ENCODE measurements around the gene MOAP1.
A peak's percentile ranks its signal among the peaks of the same experiment; 100 is the strongest.
"Not testable (repeated sequence)": the region's sequence is repeated elsewhere in the genome, so short reads cannot be mapped to it uniquely, and the experiment has no call there.

The MOAP1 gene

GRCh38 chr14:93183596-93184317, 940 bp downstream of the MOAP1 start:
- no peak for DNase-seq

- no peak for DNase-seq
Observed at GRCh38 chr14:93175492-93175891, 9.2 kb downstream of the MOAP1 start.

- not testable (repeated sequence) for DNase-seq
Observed at GRCh38 chr14:93174731-93175130, 10.0 kb downstream of the MOAP1 start.

GRCh38 chr14:93173943-93174395, 10.7 kb downstream of the MOAP1 start:
- DNase-seq = peak; percentile 58

GRCh38 chr14:93171376-93171775, 13.3 kb downstream of the MOAP1 start:
- peak; percentile 18 for DNase-seq

GRCh38 chr14:93170141-93170540, 14.6 kb downstream of the MOAP1 start:
- not testable (repeated sequence) for DNase-seq

- DNase-seq = not testable (repeated sequence)
Observed at GRCh38 chr14:93169619-93170018, 15.1 kb downstream of the MOAP1 start.

- DNase-seq = not testable (repeated sequence)
Observed at GRCh38 chr14:93168610-93169009, 16.1 kb downstream of the MOAP1 start.

GRCh38 chr14:93165271-93166265, 19.1 kb downstream of the MOAP1 start:
- not testable (repeated sequence) for DNase-seq

- DNase-seq = peak; percentile 77
Observed at GRCh38 chr14:93163564-93163963, 21.1 kb downstream of the MOAP1 start.

GRCh38 chr14:93161411-93161940, 23.2 kb downstream of the MOAP1 start:
- DNase-seq = no peak

- peak; percentile 45 for DNase-seq
Observed at GRCh38 chr14:93160353-93160801, 24.3 kb downstream of the MOAP1 start.

- DNase-seq = not testable (repeated sequence)
Observed at GRCh38 chr14:93159625-93160352, 24.9 kb downstream of the MOAP1 start.

GRCh38 chr14:93158349-93158748, 26.3 kb downstream of the MOAP1 start:
- DNase-seq = not testable (repeated sequence)

- DNase-seq = no peak
Observed at GRCh38 chr14:93156693-93157369, 27.9 kb downstream of the MOAP1 start.

- no peak for DNase-seq
Observed at GRCh38 chr14:93155667-93156066, 29.0 kb downstream of the MOAP1 start.

GRCh38 chr14:93153121-93153520, 31.6 kb downstream of the MOAP1 start:
- no peak for DNase-seq

- DNase-seq = peak; percentile 6
Observed at GRCh38 chr14:93150227-93151208, 34.2 kb downstream of the MOAP1 start.

- no peak for DNase-seq
Observed at GRCh38 chr14:93148979-93149378, 35.7 kb downstream of the MOAP1 start.

- DNase-seq = no peak
Observed at GRCh38 chr14:93146119-93146518, 38.6 kb downstream of the MOAP1 start.

Measured in OCI-M1 (cell line).